Endothelial cell of umbilical vein (primary cell): ENCODE measurements around the gene ADAT1.

Experiments
- EZH2 ChIP-seq: IDR thresholded peaks from 2 replicates; pipeline ENCODE4 v1.6.1; 2012; ENCODE audit warnings: borderline replicate concordance, low read depth, mild to moderate bottlenecking, moderate library complexity, low read length, inconsistent platforms; ENCODE audit not compliant: severe bottlenecking
- FOS ChIP-seq: IDR thresholded peaks from 2 replicates; pipeline ENCODE4 v1.6.1; 2011; ENCODE audit warnings: mild to moderate bottlenecking, low read length, moderate library complexity, borderline replicate concordance; ENCODE audit not compliant: insufficient read depth
- GATA2 ChIP-seq: IDR thresholded peaks from 2 replicates; pipeline ENCODE4 v1.7.0; 2011; ENCODE audit warnings: low read depth, mild to moderate bottlenecking, moderate library complexity, mixed read lengths, low read length; ENCODE audit not compliant: insufficient read length, insufficient read depth
- JUN ChIP-seq: IDR thresholded peaks from 2 replicates; pipeline ENCODE4 v1.6.1; 2011; ENCODE audit warnings: borderline replicate concordance, low read depth; ENCODE audit not compliant: insufficient read length, insufficient read depth
- MYC ChIP-seq: IDR thresholded peaks from one replicate; pipeline ENCODE4 v1.6.1; 2011; ENCODE audit warnings: mild to moderate bottlenecking, low read depth, low read length
- POLR2A ChIP-seq: IDR thresholded peaks from 2 replicates; pipeline ENCODE4 v1.6.1; 2012; ENCODE audit warnings: low read depth, mild to moderate bottlenecking, control low read depth, low read length
- POLR2AphosphoS5 ChIP-seq: IDR thresholded peaks from 2 replicates; pipeline ENCODE4 v1.6.1; 2012; ENCODE audit warnings: low read depth, mild to moderate bottlenecking, control low read depth, low read length, moderate library complexity; ENCODE audit not compliant: insufficient read depth
- TF ChIP-seq, protein P1 (sequence below), 2 donors: IDR thresholded peaks; 1 replicate in 1 of 2; 2 replicates in 1 of 2; pipeline ENCODE4 v1.5.1; 2011; ENCODE audit warnings: low read length in 2 of 2, mild to moderate bottlenecking in 2 of 2, moderate library complexity in 2 of 2, control low read depth in 1 of 2, inconsistent platforms in 1 of 2, low read depth in 1 of 2; ENCODE audit not compliant: insufficient read depth in 1 of 2; ENCODE audit errors: extremely low read depth in 1 of 2
- TF ChIP-seq, protein P2 (sequence below): IDR thresholded peaks from 2 replicates; pipeline ENCODE4 v1.6.1; 2011; ENCODE audit not compliant: insufficient read depth, insufficient read length

DNA sequence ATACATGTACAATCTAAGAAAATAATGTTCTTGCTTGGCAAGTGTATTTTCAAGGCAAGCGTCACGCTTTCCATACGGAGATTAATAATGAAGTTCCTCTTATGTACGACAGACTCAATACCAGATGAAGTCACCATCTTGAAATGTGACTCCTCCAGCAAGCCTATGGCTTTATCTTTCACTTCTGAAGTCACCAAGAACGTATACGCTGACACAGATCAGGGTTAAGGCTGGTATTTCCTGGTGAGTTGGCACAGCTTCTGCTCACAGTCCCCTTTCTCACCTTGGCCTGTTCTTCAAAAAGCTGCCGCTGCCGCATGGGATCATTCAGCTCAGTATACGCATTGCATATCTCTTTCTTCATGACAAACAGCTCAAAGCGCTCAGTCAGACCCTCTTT is 6.1 kb upstream of the ADAT1 start:
- TF ChIP-seq, protein P1, sequence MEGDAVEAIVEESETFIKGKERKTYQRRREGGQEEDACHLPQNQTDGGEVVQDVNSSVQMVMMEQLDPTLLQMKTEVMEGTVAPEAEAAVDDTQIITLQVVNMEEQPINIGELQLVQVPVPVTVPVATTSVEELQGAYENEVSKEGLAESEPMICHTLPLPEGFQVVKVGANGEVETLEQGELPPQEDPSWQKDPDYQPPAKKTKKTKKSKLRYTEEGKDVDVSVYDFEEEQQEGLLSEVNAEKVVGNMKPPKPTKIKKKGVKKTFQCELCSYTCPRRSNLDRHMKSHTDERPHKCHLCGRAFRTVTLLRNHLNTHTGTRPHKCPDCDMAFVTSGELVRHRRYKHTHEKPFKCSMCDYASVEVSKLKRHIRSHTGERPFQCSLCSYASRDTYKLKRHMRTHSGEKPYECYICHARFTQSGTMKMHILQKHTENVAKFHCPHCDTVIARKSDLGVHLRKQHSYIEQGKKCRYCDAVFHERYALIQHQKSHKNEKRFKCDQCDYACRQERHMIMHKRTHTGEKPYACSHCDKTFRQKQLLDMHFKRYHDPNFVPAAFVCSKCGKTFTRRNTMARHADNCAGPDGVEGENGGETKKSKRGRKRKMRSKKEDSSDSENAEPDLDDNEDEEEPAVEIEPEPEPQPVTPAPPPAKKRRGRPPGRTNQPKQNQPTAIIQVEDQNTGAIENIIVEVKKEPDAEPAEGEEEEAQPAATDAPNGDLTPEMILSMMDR (IDR thresholded peaks at IDR 0.05; ENCODE audit: extremely low read depth in 1 of 2, insufficient read depth in 1 of 2, low read depth in 1 of 2, low read length in 2 of 2), result no peak
- TF ChIP-seq POLR2AphosphoS5, result no peak
- no peak for TF ChIP-seq POLR2A
- TF ChIP-seq EZH2, result no peak
- TF ChIP-seq FOS, result no peak
- TF ChIP-seq, protein P2, sequence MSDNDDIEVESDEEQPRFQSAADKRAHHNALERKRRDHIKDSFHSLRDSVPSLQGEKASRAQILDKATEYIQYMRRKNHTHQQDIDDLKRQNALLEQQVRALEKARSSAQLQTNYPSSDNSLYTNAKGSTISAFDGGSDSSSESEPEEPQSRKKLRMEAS, result no peak
- TF ChIP-seq GATA2, result no peak
- TF ChIP-seq MYC, result no peak
- TF ChIP-seq JUN, result no peak
